SJCRH30 (cell line): ENCODE results near the gene SLC1A7. TPM values are rescaled to one million over a fixed set of nuclear protein-coding genes. Genes with fewer than 3 reads are reported as not detected.

Experiments used
- DNase-seq, 2 experiments: peaks; one replicate each; pipeline ENCODE4 v3.0.0-alpha.2; 2015 to 2020
- H3K27ac ChIP-seq: fragments of 250-450 bp; sonication (Bioruptor Pico); 2 replicates; pipeline ENCODE4 v1.5.1; 2020; ENCODE audit warnings: mild to moderate bottlenecking, moderate library complexity
- H3K27me3 ChIP-seq: fragments of 250-450 bp; sonication (Bioruptor Pico); 2 replicates; pipeline ENCODE4 v1.5.1; 2020; ENCODE audit warnings: mild to moderate bottlenecking, moderate library complexity
- H3K36me3 ChIP-seq: fragments of 250-450 bp; sonication (Bioruptor Pico); 2 replicates; pipeline ENCODE4 v1.5.1; 2020; ENCODE audit warnings: mild to moderate bottlenecking, moderate library complexity
- H3K4me1 ChIP-seq: fragments of 250-450 bp; sonication (Bioruptor Pico); 2 replicates; pipeline ENCODE4 v1.5.1; 2020; ENCODE audit warnings: mild to moderate bottlenecking, moderate library complexity
- H3K4me3 ChIP-seq: fragments of 250-450 bp; sonication (Bioruptor Pico); 2 replicates; pipeline ENCODE4 v1.5.1; 2020; ENCODE audit warnings: mild to moderate bottlenecking, moderate library complexity
- H3K9me3 ChIP-seq: fragments of 250-450 bp; sonication (Bioruptor Pico); replicated peaks from 2 replicates; pipeline ENCODE4 v1.5.1; 2020; ENCODE audit warnings: mild to moderate bottlenecking, moderate library complexity
- total RNA-seq: library from RNA; depleted of rRNA; stranded (reverse); fragments of >200 nt; shearing (Covaris generic); gene quantifications from 2 replicates; pipeline ENCODE4 v1.2.3, GENCODE V29; 2014; rRNA removed

Gene SLC1A7
- total RNA-seq, 1 experiment from 2014 or later, result 0.04 TPM

DNA sequence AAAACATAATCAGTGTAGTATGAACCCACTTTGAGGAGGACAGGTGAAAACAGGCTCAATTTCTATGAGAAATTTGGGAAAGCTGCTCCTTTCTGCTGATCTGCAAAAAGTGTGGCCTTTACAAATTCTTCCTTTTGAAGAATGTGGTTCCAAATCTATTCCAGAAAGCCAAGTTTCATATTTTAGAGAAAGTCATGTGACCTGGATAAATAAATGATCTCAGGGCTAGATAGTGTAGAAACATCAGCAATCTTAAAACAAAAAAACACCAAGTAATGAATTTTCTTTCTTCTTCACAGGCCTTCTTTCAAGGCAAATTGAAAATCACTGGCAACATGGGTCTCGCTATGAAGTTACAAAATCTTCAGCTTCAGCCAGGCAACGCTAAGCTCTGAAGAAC lies 92.1 kb downstream of the SLC1A7 start:
- no peak overlapping the region for H3K4me3 ChIP-seq
- no peaks in the 10 kb centered on the region for H3K4me1 ChIP-seq
- H3K27ac ChIP-seq, result no peak overlapping the region
- H3K36me3 ChIP-seq, result peaks cover 16% of the 10 kb centered on the region
- H3K9me3 ChIP-seq, result no peaks in the 10 kb centered on the region
- no peak for DNase-seq
- no peaks in the 10 kb centered on the region for H3K27me3 ChIP-seq

DNA sequence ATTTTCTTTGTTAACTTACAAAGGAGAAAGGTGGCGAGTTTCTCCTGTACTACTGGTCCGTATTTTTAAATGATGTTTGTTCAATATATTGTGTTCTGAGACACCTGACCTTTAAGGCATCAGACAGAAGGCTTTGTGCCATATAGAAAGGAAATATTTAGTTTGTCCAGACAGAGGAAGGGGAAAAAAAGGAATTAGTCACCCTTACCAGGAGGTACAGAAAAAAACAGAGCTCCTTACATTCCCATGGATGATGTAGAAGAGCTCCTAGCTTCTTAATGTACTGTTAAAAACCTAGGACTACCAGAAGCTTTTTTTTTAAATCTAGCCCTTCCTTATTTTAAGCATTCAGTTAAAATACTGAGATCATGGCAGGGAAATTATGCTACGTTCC lies 92.9 kb downstream of the SLC1A7 start:
- Histone ChIP-seq H3K4me1 (no peaks in the 10 kb centered on the region), H3K9me3 (no peaks in the 10 kb centered on the region), H3K27me3 (no peaks in the 10 kb centered on the region), H3K27ac (no peak overlapping the region), H3K36me3 (peaks cover 17% of the 10 kb centered on the region), H3K4me3 (no peak overlapping the region)
- DNase-seq, result no peak

DNA sequence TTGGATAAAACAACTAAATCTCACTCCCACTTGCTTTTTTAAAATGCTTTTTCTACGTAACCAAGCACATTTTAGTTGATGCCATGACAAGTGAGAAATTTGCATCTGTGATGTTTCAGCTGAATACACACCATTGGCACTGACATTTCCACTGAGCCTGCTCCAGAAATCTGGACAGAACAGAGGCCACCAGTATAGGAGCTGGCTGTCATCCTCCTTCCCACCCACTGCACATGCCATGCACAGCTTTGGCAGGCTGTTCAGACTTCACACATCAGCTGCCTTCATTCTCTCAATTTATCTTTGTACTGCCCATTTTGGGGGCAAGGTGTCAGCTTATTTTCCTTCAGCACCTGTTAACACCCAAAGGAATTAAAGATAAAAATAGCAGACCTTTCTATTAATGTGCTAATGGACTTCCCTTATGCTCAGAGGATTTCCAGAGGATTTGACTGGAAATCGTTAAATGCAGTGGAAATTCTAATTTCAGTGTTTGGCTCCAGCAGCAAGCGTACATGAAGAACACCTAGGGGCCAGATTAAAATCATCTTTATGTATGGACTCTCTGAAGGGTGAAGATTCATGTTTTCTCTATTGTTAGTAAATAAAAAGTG lies 93.4 kb downstream of the SLC1A7 start:
- no peak overlapping the region for H3K27ac ChIP-seq

DNA sequence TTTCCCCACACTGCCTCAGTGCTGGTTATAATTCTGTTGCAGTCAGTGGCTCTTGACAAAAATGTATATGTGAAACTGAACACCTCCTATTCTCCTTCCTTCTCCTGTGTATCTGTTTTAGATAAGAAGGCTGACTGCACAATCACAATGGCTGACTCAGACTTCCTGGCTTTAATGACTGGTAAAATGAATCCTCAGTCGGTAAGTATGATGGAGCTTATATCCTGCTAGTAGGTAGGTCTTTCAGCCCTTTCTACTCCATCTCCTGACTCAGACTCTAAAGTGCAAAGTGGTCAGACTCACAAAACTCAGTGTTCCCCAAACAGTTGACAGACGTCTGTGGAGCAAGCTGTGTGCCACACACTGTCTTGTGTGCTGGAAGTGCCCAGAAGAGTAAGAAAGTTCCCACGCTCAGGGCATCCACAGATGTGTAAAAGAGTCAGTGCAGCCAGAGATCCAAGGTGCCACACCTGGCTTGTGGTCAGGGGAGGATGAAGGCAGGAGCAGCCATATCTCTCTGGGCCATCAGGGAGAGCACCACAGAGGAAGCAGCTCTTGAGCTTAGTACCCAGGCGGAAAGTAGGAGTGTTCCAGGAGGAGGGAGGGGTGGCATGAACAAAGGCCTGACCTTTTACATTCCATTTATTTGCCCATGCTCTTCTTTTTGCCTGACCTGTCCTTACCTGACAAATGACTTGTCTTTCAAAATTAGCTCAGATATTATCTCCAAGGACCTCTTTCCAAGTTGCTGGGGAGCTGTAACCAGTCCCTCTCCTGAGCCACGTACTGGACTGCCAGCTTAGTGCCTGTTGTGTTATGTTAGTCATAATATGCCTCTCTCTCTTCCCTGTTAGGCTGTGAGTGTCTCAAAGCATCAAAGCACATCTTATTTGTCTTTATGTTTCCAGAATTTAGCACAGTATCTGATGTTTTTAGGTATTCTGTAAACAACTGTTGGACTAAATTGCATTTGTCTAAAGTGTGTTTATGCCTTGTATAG lies 94.4 kb downstream of the SLC1A7 start:
- H3K27ac ChIP-seq, result no peak overlapping the region
- no peaks in the 10 kb centered on the region for H3K27me3 ChIP-seq
- no peaks in the 10 kb centered on the region for H3K4me1 ChIP-seq
- H3K36me3 ChIP-seq, result peaks cover 14% of the 10 kb centered on the region
- DNase-seq, result no peak
- no peaks in the 10 kb centered on the region for H3K9me3 ChIP-seq
- no peak overlapping the region for H3K4me3 ChIP-seq

More for the DNA sequence above, 93.4 kb downstream of the SLC1A7 start:
- H3K27me3 ChIP-seq, result no peaks in the 10 kb centered on the region
- no peaks in the 10 kb centered on the region for H3K9me3 ChIP-seq
- no peaks in the 10 kb centered on the region for H3K4me1 ChIP-seq
- peaks cover 18% of the 10 kb centered on the region for H3K36me3 ChIP-seq
- no peak for DNase-seq
- no peak overlapping the region for H3K4me3 ChIP-seq

DNA sequence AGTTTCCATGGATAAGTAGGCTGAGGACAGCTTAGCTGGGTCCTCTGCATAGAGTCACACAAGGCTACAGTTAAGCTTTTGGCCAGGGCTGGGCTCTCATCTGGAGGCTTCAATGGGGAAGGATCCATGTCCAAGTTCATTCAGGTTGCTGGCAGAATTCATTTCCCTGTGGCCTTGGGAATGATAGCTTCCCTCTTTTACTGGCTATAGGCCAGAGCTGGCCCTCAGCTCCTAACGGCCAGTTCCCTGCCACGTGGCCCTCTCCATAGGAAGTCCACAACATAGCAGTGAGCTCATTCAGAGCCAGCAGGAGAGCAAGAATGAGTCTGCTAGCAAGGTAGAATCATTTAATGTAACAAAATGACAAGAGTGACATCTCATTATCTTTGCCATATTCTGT lies 95.5 kb downstream of the SLC1A7 start:
- H3K9me3 ChIP-seq, result no peaks in the 10 kb centered on the region
- H3K4me1 ChIP-seq, result no peaks in the 10 kb centered on the region
- H3K27me3 ChIP-seq, result no peaks in the 10 kb centered on the region
- no peak overlapping the region for H3K4me3 ChIP-seq
- DNase-seq, result no peak
- H3K27ac ChIP-seq, result no peak overlapping the region
- peaks cover 14% of the 10 kb centered on the region for H3K36me3 ChIP-seq

DNA sequence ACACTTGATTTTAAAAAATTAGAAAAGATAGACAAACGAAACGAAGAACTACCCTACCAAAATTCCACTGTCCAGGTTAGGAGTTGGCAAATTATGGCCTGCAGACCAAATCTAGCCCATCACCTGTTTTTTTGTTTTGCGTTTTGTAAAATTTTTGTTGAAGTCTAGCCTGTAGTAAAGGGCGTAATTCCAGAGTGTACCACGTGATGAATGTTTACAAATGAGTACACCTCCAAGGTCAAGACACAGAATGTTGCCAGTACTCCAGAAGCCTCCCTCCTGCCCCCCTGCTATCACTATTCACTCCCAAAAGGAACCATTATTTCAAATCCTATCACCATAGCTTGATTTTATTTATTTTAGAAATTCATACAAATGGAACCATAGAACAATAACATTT lies 97.5 kb downstream of the SLC1A7 start:
- Histone ChIP-seq H3K4me3 (no peak overlapping the region), H3K27ac (no peak overlapping the region), H3K4me1 (no peaks in the 10 kb centered on the region), H3K27me3 (no peaks in the 10 kb centered on the region), H3K9me3 (no peaks in the 10 kb centered on the region), H3K36me3 (peaks cover 9% of the 10 kb centered on the region; the same call in 1 of the 2 replicates)
- DNase-seq, result no peak

DNA sequence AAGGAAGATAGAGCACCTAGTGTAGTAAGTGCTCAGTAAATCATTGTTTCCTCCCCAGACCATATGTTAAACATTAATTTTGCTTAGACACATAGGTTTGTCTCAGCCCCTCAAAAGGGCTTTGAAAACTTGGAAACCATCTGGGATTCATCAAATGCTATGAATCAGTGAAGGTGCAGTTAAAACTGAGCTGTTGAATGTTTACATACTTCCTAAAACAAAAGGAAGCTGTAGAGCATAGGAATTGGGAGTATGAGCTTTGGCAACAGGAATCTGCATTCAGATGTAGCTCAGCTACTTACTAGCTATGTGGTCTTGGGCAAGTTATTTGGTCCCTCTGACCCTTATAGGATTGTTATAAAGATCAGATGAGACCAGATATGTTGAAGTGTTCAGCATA lies 99.2 kb downstream of the SLC1A7 start:
- Histone ChIP-seq H3K27ac (no peak overlapping the region), H3K27me3 (no peaks in the 10 kb centered on the region), H3K4me1 (no peaks in the 10 kb centered on the region), H3K9me3 (no peaks in the 10 kb centered on the region), H3K36me3 (peaks cover 16% of the 10 kb centered on the region; the same call in 1 of the 2 replicates), H3K4me3 (no peak overlapping the region)
- no peak for DNase-seq

DNA sequence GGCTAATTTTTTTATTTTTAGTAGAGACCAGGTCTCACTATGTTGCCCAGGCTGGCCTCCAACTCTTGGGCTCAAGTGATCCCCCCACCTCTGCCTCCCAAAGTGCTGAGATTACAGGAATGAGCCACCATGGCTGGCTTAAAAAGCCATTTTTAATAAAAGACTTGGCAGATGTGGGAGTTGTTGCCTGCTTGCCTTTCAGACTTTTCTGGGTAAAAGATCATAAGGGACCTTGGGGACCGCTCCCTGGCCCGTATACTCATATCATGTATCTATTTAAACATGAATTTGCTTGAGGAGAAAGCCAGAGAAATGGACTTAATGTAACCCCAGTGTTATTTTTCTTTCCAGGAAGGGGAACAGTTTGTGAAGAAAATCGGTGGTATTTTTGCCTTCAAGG lies 103.9 kb downstream of the SLC1A7 start:
- Histone ChIP-seq H3K4me1 (no peaks in the 10 kb centered on the region), H3K4me3 (no peak overlapping the region), H3K9me3 (no peaks in the 10 kb centered on the region), H3K27me3 (no peaks in the 10 kb centered on the region), H3K27ac (no peak overlapping the region), H3K36me3 (peaks cover 11% of the 10 kb centered on the region; the same call in 1 of the 2 replicates)
- no peak for DNase-seq

Other genes with a start within 250 kb of the SLC1A7 start
- 0.35 and 1.2 TPM in 2 replicates for gene ECHDC2, start 220.9 kb downstream of the SLC1A7 start, total RNA-seq
- 107 and 118 TPM in 2 replicates for gene SCP2, start 215.4 kb downstream of the SLC1A7 start, total RNA-seq
- 0.41 and 0.42 TPM in 2 replicates for gene PODN, start 80.4 kb downstream of the SLC1A7 start, total RNA-seq
- gene CPT2, start 54.2 kb upstream of the SLC1A7 start, total RNA-seq, result 19.0 and 20.0 TPM in 2 replicates
- 58.7 and 65.5 TPM in 2 replicates for gene CZIB, start 78.0 kb upstream of the SLC1A7 start, total RNA-seq
- gene MAGOH, start 95.9 kb upstream of the SLC1A7 start, total RNA-seq, result 119 and 121 TPM in 2 replicates
- gene LRP8, start 185.4 kb upstream of the SLC1A7 start, total RNA-seq, result 17.9 and 21.4 TPM in 2 replicates